ENCODE results near the gene NFATC1.

The NFATC1 gene

DNA sequence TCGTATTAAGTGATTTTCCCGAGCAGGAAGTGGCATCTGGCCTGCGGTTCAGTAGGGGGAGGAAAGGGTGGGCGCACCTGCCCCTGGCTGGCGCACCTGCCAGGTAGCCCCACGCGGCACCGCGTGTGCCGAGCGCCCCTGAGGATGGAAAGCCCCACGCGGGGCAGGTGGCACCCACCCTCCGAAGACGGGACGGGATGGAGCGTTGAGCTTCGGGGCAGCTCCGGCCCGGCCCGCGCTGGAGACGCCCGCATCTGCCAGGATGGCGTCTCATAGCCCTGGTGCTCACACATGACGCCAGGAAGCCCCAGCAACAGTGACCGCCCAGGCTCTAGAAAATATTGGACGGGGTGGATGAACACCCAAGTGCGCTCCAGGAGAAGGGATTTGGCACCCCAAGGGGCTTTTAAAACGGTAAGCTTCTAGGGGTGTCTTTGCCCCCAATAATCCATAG, 2.5 kb upstream of the NFATC1 start:
- DNase-seq, result peak in 1 of 2 experiments; percentile 38

DNA sequence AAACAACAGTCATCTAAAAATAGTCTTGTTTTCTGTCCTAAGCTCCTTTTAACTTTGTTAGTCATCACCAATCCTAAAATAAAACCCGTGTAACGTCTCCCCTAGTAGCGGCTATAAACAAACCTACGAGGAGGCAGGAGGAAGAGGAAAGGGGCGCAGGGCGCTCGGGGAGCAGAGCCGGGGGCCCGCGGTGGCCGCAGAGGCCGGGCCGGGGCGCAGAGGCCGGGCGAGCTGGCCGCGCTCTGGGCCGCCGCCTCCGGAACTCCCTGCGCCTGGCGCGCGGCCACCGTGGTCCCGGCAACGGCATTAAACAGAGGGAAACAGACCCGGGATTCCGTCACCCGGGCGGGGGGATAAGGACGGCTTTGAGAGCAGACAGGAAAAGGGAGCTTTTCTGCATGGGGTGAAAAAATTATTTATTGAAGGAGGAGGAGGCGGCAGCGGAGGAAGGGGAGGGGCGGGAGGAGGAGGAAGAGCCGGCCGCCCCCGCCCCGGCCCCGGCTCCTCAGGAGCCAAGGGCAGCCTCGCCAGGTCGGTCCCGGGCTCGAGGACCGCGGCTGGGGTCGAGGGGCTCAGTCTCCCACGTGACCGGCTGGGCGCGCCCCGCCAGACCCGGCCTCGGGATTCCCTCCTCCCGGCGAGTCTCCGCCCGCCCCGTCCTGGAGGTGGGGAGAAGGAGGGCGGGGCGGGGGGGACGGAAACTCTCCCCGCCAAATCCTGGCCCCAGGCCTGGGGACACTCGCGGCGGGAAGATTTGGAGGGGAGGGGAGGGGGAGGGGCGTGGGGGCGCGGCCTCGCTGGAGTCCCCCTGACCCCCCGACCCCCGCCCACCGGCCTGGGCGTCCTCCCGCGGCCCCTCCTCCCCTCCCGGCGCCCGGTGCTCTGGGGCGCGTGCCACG, 1.8 kb upstream of the NFATC1 start:
- DNase-seq, result peak; percentile 28 to 39

DNA sequence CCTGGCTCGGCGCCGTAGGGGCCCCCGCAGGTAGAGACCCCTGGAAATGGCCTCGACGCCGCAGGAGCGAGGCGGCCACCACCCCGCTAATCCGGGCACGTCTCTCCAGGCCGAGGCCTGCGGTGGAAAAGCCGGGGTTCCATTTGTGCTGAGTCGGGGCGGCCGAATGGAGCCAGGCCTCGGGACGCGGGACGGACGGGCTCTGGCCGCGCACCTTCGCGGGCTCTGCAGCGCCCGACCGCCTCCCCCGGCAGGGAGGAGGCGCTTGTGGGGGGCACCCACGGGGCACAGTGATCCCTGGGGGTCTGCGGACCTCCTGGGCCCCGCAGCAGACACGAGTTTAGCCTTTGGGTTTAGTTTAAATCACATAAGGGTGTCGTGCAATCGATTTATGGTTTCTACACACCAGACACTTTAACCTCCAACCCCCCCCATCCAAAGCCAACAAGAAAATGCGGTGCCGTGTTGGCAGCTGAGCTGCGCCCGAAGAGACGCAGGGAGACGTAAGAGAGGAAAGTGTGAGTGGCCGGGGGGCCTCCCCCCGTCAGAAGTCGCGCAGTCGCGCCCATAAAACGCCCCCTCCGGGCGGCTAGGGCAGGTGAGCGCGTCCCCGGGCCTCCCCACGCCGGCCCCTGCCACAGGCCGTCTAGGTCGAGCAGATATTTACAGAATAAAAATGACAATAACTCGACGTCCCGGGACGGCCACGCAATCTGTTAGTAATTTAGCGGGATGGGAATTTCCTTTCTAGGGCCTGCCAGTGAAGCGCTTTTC, 1.0 kb upstream of the NFATC1 start:
- DNase-seq, result peak; percentile 72 to 85

DNA sequence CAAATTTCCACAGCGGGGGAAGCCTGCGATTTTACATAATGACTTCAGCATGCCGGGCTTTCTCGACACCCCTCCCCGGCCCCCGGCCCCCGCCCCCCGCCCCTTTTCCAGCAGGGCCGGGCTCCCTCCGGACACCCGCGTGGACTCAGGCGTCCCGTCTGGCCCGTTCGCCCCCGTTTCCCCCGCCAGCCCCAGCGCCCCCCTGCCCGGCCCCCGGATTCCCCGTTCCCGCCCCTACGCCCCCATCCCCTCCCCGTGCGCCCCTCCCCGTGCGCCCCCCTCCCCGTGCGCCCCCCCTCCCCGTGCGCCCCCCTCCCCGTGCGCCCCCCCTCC, 456 bp upstream of the NFATC1 start:
- DNase-seq, result no peak

DNA sequence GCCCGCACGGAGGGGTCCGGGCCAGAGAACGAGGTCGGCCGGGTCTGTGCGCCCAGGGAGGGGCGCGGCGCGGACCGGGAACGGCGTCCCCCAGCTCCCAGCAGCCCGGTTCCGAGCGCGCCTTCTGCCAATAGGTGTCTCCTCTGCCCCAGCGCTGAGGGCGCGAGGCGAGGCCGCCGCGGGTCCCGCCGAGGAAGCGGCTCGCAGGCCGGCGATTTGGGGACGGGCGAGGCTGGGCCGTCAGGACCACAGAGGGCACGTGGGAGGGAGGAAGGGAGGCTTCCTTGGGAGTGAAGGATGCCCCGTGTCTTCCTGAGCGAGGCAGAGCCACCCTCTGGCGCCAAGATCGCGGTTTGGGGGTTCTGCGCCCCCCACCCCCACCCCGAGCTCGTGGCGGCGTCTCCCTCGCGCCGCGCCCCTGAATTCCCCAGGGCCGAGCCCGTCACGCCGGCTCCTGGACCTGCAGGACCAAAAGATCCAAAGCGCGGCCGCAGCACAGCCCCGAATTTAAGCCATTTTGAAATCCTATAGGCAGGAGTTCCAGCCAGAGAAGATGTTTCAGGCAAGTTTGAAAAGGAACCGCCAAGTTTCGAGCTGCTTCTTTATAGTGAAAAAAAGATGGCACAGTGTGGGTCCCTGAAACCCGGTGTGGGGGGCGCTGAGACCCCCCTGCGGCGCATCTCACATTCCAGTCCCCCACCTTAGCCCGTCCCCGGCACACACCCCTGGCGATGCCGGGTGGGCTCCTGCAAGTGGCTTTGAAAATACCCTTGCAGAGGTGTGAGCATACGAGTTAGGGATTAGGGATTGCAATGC, 909 bp downstream of the NFATC1 start:
- peak; percentile 38 to 61 for DNase-seq

DNA sequence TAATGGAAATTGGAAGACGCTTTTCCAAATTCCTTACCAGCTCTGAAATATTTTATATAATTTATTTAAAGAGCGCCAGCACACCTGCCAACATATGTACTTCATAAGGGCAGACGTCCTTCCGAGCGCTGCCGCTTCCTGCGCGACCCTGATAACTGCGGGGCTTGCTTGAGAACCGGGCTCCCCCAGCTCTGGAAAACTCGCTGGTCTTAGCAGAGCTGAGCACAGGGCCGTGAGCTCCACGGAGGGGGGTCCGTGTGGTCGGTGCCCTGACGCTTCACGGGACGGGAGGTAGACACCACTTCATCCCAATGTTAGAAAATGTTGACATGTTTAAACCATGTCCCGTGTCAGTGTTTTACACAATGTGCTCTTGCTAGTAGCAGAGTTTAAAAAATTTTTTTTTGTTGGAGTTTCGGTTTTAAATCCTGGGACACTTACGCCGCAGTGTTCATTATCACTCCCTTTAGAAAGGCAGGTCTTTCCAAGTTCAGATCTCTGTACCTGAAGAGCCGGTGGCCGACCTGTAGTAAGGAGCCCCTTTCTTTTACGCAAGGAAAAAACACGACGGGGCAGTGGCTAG, 1.6 kb downstream of the NFATC1 start:
- DNase-seq, result no peak

DNA sequence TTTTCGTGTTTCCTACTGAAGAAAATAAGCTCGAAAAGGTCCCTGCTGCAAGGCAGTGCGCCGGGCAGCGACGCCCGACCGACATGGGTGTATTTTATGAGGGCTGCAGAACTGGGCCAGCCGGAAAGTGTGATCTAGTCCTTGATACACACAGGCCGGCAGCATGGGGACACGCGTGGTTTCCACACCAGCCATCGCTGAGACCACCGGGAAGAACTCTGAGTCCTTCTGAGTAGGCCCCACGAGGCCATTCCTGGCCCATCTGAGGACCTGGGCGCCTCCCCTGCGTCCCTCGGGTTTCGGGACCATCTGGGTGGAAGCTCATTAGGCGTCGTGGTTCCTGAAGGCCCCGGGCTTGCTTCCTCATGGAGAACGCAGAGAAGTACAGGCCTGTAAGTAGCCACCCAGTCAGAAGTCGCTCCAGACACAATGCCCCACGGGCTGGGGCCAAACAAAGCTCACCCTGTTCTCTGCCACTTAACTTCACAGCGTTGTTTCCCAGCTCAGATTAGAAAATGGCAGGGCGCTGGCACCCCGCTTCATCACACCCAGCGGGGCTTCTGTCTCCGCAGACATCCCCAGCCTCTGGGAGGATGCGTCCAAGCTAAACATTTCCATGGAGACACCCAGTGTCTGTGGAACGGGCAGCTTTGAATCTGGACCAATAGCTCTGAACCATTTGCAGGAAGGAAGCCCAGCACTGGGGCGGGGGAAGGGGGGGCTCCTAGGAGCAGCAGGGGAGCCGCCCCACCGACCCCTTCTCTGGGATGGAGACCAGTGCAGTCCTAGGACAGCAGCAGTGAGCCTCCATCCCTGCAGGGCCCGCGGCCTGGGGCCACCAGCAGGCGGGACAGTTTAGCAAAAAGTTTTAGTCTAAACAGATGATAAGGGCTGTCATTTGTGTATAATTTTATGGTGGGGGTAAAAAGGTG, 2.4 kb downstream of the NFATC1 start:
- no peak for DNase-seq

DNA sequence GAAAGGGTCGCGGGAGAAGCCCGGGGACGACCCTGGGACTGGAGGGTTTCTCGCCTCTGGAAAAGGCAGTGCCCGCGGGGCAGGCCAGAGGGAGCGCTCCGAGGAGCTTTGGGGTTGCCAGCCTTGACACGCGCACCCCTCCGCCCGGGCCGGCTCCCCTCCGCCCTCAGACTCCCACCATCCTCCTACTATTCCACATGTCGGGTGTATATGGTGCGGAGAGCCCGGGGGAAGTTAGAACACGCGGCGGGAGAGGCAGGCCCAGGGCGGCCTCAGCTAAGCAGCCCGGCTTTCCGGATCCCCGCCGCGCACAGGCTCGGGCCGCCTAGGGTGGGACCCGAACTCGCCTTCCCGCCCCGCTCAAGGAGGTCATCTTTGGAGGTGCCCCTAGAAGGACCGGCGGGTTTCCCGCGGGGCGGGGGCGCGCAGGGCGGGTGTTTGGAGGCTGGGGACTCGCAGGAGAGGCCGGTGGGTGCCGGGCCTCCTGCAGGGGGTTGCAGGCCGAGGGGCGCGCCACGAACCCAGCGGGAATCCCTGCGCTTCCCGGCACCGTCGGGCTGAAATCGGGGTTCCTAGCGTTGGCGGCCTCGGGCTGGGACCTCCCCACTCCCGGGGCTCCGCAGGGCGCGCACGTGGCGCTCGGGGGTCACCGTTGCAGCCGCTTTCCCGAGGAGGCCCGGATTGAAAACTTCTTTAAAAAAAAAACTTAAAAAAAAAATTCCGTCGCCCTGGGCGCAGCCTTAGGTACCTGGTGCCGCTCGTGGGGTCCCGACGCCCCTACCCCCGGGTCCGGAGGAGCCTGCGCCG, 3.7 kb downstream of the NFATC1 start:
- peak in 1 of 2 experiments; percentile 32 for DNase-seq

DNA sequence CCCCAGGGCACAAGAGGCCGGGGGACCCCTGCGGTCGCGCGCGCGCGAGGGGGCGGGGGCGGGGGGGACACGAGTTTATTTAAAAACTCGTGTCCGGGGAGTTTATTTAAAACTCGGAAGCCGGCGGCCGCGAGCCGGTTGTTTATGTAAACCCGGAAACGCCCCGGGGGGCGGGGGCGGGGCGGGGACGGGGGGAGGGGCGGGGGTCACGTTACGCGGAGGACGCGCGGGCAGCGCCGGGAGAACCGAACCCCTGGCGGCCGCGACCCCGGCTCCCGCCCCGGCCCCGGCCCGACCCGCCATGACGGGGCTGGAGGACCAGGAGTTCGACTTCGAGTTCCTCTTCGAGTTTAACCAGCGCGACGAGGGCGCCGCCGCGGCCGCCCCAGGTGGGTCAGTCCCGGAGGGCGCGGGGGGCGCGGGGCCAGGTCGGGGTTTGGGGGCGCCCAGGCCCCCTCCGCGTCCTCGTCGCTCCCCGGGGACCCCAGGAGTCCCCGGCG, 4.4 kb downstream of the NFATC1 start:
- peak; percentile 67 for DNase-seq

DNA sequence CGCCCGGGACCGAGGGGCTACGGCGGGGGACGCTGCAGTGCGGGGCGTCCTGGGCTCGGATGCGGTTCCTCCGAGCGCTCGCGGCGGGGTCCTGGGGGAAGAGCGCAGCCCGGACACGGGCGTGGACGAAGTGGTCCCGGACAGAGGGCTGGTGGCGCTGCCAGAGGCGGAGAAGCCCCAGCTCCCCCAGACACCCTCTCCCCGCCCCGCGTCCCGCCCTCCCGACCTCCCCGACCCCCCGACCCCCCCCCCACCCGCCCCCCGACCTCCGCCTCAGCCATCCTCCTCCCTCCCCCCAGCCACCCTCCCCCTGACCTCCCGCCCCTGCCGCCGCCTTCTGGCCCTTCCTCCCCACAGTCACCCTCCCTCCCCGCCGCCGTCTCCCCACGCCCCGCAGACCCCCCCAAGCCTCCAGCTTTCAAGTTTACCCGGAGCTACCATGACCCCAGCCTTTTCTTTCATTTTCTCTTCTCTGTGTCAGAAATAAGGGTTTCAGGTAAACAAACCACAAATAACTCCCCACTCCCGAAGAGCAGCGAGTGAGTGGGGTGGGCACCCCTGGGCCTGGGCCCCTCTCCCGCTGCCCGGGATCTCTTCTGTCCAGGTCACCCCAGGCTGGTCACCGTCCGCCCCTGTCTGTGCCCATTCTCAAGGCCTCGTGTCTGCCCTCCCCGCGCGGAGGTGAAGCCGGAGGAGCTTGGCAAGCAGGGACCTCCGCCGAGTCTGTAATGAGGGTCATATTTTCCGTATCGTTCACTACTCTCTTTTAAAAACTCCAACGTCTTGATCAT, 5.1 kb downstream of the NFATC1 start:
- DNase-seq, result peak; percentile 67

DNA sequence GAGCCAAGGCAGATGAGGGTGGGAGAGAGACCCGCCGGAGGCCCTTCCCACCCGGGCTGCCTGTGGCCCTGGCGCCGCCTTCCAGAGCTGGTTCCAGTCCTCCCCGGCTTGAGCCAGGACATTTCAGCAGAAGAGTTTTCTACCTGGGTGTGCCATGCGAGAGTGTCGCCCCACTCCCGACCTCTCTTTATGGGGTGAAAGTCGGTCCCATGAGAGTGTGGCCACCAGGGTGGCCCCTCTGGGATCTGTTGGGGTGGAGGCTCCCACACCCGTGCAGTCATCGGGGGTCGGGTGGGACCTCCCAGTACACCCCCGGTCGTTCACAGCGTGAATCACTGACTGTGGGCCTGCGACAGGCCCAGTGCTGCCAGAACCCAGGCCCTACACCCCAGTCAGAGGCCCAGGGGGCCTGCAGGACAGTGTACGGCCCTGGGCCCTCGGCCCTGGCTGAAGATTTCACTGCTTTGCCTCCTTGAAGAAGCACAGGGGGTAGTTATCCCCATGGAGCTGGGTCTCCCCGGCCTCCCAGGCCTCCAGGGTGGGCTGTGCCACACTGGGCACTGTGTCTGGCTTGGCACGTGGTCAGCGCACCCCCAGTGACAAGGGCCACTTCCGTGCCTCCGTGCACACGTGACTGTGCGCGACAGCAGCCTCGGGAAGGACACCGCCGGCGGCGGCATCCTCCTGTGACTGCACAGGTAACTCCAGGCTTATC, 5.9 kb downstream of the NFATC1 start:
- DNase-seq, result no peak

DNA sequence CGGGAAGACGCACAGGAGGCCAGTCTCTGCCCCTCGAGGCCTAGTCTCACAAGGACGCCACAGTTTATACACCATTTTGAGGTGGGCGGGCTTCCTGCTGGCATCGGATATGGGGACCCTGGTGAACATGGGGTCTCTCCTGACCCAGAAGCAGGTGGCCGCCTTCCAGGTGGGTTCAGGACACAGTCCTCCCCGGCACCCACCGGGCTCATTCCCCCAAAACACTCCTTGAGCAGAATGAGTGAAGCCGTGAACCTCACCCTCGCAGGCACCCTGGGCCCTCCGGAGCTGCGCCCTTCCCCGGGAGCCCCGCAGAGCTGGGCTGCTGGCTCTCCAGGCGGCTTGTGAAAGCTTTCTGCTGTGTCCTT, 6.5 kb downstream of the NFATC1 start:
- DNase-seq, result no peak

DNA sequence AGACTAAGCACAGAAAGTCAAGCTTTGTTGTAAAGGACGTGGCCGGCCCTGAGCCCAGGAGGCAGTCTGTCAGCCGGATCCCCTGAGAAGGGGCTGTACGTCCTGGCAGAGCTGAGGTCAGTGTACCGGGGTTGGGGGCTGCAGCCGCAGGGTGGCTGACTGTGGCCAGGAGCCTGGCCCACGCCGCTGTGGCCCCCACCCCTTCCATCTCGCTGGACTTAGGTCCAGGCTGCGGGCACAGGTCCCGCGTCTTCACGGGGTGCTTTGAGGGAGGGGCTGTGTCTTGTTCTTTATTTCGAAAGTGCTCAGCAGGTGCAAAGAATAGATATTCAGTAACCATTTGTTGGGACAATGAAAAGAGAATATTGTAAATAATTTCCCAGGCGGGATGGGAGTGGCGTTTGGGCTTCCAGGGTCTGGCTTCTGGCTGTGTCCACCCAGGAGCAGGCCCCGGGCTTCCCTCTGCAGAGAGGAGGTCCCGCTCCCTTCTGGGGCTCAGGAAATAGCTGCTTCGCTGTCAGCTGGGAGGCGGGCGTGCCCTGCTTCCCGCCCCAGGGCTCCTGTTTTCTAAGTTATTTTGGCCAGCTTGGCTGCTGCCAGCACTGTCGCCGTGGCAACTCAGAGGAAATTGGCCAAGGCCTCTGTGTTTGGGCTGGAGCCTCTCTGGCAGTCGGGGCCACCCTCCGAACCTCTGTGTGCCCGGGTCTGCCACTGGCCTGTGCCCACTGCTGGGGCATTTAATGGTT, 7.4 kb downstream of the NFATC1 start:
- no peak for DNase-seq

DNA sequence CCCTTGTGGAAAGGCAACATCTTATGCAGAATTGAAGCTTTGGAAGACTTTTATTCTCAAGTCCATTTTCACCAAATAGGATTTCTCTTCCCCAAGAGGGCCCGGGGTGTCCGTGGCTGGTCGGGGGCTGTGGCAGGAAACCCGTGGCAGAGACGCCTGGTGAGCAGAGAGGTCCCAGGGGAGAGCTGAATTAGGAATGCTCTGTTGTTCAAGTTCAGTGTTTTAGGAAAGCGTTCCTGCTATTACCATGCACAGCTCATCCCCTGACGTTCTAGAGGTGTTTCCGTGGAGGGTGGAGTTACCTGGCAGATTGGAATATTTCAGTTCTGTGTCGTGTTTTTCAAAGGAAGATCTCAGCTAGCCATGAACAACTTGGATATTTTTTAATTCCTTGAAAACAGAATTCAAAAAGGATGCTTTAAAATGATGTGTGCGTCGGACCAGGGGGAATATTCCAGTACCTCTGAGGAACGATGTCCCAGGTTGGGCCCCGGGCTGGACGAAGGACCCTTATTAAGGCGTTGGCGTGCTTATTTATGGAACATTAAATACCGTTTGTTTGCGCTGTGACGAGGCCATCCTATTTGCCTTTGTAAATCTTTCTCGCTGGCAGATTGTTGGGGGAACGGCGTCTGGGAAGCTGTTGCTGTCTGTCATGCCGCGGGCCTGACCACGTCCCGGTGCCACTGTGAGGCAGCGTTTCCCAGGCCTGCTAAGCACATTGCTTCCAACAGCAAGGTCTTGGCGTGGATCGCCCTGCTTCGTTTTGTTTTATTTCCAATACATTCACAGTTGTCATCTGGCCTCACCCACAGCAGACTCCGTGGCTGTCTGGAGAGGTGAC, 8.2 kb downstream of the NFATC1 start:
- no peak for DNase-seq

DNA sequence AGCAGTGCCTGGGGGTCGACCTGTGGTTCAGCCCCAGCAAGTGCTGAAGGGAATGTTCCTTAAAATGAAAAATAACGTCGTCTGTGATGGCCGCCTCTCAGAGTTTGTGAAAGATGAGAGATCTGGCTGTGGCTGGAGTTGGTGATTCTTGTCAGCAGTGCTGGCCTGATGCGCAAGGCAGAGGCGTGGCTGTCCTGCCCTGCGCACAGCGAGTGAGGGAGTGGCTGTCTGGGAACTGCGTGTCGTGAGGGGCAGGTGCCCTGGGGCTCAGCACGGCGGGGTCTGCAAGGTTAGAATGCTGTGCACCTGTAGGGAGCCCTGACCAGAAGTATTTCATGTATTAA, 8.8 kb downstream of the NFATC1 start:
- DNase-seq, result no peak

DNA sequence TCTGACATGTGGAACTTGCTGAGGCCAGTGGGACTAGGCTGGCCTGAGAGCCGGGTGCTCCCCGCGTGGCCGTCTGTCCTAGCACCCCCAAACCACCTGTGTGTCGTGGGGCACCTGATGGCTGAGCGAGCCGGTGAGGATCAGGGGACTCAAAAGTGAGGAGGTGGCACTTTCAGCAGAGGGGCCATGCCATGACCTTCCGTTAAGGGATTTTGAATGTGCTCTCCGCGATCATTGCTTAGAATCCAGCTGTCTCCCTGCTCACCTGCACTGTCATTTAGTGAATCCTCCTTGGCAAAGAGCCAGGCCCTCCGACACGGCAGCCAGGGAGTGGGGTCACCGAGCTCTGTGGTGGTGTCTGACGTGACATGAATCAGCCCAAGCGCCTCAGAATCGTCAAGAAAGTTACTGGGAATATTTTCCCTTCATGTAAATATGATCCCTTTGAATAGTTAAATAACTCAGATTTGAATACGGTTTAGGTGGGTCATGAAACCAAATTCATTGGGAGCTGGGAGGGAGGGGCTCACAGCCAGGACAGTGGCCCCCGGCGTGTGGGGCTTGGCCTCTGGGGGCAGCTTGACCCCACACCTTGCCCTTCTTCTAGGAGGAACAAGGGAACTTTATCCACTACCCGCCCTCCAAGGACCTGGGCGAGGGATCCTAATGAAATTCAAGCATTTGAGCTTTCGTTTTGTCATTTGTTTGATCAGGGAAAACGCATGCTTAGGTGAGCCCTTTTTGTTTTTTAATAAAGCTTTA, 9.5 kb downstream of the NFATC1 start:
- peak; percentile 41 to 49 for DNase-seq

Data from stimulated activated CD4-positive, alpha-beta T cell treated with anti-CD3 and anti-CD28 coated beads, Interleukin-4, amount 100 ng/mL, for 4 hours (primary cell).